MM.1S (cell line): Measurements from ENCODE around the gene ZBTB44.

ENCODE experiments used
- DNase-seq: peaks from one replicate; pipeline ENCODE4 v3.0.0-alpha.2; 2015
- H2AFZ ChIP-seq: fragments of 300-600 bp; sonication (generic); 2 replicates; pipeline ENCODE4 v1.6.0; 2016; ENCODE audit warnings: antibody characterized with exemption, low read length
- H3F3A ChIP-seq: fragments of 300-600 bp; sonication (generic); 2 replicates; pipeline ENCODE4 v1.6.1; 2016; ENCODE audit warnings: mild to moderate bottlenecking, antibody characterized with exemption, low read length, moderate library complexity, mixed read lengths; ENCODE audit not compliant: insufficient read depth
- H3K27ac ChIP-seq: fragments of 300-600 bp; sonication (generic); 2 replicates; pipeline ENCODE4 v1.5.1; 2016; ENCODE audit warnings: mild to moderate bottlenecking, low read length
- H3K27me3 ChIP-seq: fragments of 300-600 bp; sonication (generic); replicated peaks from 2 replicates; pipeline ENCODE4 v1.6.0; 2016; ENCODE audit warnings: low read length; ENCODE audit not compliant: insufficient read depth
- H3K36me3 ChIP-seq: fragments of 300-600 bp; sonication (generic); replicated peaks from 2 replicates; pipeline ENCODE4 v1.6.1; 2016; ENCODE audit warnings: mild to moderate bottlenecking, low read length, mixed read lengths; ENCODE audit not compliant: insufficient read depth
- H3K4me1 ChIP-seq: fragments of 300-600 bp; sonication (generic); 2 replicates; pipeline ENCODE4 v1.6.1; 2016; ENCODE audit warnings: low read length, mixed read lengths
- H3K4me2 ChIP-seq: fragments of 300-600 bp; sonication (generic); 2 replicates; pipeline ENCODE4 v1.6.0; 2016; ENCODE audit warnings: low read depth, low read length
- H3K4me3 ChIP-seq: fragments of 300-600 bp; sonication (generic); 2 replicates; pipeline ENCODE4 v1.5.1; 2016; ENCODE audit warnings: low read length, mixed read lengths
- H3K79me2 ChIP-seq: fragments of 300-600 bp; sonication (generic); 2 replicates; pipeline ENCODE4 v1.6.1; 2016; ENCODE audit warnings: mixed run types, low read length, mixed read lengths
- H3K9ac ChIP-seq: fragments of 300-600 bp; sonication (generic); 2 replicates; pipeline ENCODE4 v1.6.1; 2016; ENCODE audit warnings: low read length, mixed read lengths
- H3K9me2 ChIP-seq: fragments of 300-600 bp; sonication (generic); replicated peaks from 2 replicates; pipeline ENCODE4 v1.6.1; 2016; ENCODE audit warnings: mild to moderate bottlenecking, low read length, mixed read lengths; ENCODE audit not compliant: insufficient read depth
- H3K9me3 ChIP-seq: fragments of 300-600 bp; sonication (generic); replicated peaks from 2 replicates; pipeline ENCODE4 v1.6.1; 2016; ENCODE audit warnings: mild to moderate bottlenecking, low read length, mixed read lengths; ENCODE audit not compliant: insufficient read depth
- H4K20me1 ChIP-seq: fragments of 300-600 bp; sonication (generic); 2 replicates; pipeline ENCODE4 v1.6.1; 2016; ENCODE audit warnings: mild to moderate bottlenecking, low read length, moderate library complexity, mixed read lengths; ENCODE audit not compliant: insufficient read depth
- EZH2 ChIP-seq: fragments of 300-600 bp; sonication (generic); optimal IDR thresholded peaks from 2 replicates; pipeline ENCODE3; 2017; ENCODE audit warnings: low read depth, mild to moderate bottlenecking, antibody characterized with exemption, low read length, mixed read lengths
- EZH2phosphoT487 ChIP-seq: fragments of 300-600 bp; sonication (generic); IDR thresholded peaks from 2 replicates; pipeline ENCODE4 v1.6.1; 2018; ENCODE audit warnings: antibody characterized with exemption, low read length
- TF ChIP-seq, protein P1 (sequence below): fragments of 300-600 bp; sonication (generic); IDR thresholded peaks from 2 replicates; pipeline ENCODE4 v1.5.1; 2016; ENCODE audit warnings: antibody characterized with exemption, low read length, mixed read lengths

The ZBTB44 gene

GRCh38 chr11:130300567-130300966 lies 14.2 kb downstream of the ZBTB44 start:
- Histone ChIP-seq H4K20me1 (no peaks in the 10 kb centered on the region), H3K9ac (no peak overlapping the region), H3K9me3 (no peaks in the 10 kb centered on the region), H3K36me3 (no peaks in the 10 kb centered on the region; the same call in 1 of the 2 replicates), H3F3A (0 out of 2 replicates have a peak, but pooled peaks cover 7% of the 10 kb centered on the region), H2AFZ (no peak overlapping the region), H3K9me2 (no peaks in the 10 kb centered on the region), H3K79me2 (peaks cover 90% of the 10 kb centered on the region), H3K27ac (peak overlapping the region; percentile 43; the same call in 1 of the 2 replicates), H3K4me3 (no peak overlapping the region), H3K4me2 (peak overlapping the region; percentile 11; the same call in 1 of the 2 replicates), H3K27me3 (no peaks in the 10 kb centered on the region), H3K4me1 (peaks cover 15% of the 10 kb centered on the region; the same call in 1 of the 2 replicates)
- peak; percentile 15 for DNase-seq
- no peak for TF ChIP-seq EZH2phosphoT487
- TF ChIP-seq, protein P1, sequence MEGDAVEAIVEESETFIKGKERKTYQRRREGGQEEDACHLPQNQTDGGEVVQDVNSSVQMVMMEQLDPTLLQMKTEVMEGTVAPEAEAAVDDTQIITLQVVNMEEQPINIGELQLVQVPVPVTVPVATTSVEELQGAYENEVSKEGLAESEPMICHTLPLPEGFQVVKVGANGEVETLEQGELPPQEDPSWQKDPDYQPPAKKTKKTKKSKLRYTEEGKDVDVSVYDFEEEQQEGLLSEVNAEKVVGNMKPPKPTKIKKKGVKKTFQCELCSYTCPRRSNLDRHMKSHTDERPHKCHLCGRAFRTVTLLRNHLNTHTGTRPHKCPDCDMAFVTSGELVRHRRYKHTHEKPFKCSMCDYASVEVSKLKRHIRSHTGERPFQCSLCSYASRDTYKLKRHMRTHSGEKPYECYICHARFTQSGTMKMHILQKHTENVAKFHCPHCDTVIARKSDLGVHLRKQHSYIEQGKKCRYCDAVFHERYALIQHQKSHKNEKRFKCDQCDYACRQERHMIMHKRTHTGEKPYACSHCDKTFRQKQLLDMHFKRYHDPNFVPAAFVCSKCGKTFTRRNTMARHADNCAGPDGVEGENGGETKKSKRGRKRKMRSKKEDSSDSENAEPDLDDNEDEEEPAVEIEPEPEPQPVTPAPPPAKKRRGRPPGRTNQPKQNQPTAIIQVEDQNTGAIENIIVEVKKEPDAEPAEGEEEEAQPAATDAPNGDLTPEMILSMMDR: no peak

GRCh38 chr11:130299978-130300377 lies 14.7 kb downstream of the ZBTB44 start:
- peaks cover 86% of the 10 kb centered on the region for H3K79me2 ChIP-seq
- H3K27me3 ChIP-seq: no peaks in the 10 kb centered on the region
- H3K36me3 ChIP-seq: no peaks in the 10 kb centered on the region; the same call in 1 of the 2 replicates
- H3K9ac ChIP-seq: no peak overlapping the region
- H4K20me1 ChIP-seq: no peaks in the 10 kb centered on the region
- H3K4me3 ChIP-seq: no peak overlapping the region
- no peaks in the 10 kb centered on the region for H3K9me3 ChIP-seq
- H3K4me2 ChIP-seq: peak overlapping the region; percentile 11; the same call in 1 of the 2 replicates
- no peaks in the 10 kb centered on the region for H3K9me2 ChIP-seq
- no peak overlapping the region for H2AFZ ChIP-seq
- peaks cover 15% of the 10 kb centered on the region; the same call in 1 of the 2 replicates for H3K4me1 ChIP-seq
- peak overlapping the region; percentile 43; the same call in 1 of the 2 replicates for H3K27ac ChIP-seq
- DNase-seq: no peak
- TF ChIP-seq EZH2 (no peak), EZH2phosphoT487 (no peak)
- TF ChIP-seq, protein P1: no peak
- 0 out of 2 replicates have a peak, but pooled peaks cover 7% of the 10 kb centered on the region for H3F3A ChIP-seq

DNA sequence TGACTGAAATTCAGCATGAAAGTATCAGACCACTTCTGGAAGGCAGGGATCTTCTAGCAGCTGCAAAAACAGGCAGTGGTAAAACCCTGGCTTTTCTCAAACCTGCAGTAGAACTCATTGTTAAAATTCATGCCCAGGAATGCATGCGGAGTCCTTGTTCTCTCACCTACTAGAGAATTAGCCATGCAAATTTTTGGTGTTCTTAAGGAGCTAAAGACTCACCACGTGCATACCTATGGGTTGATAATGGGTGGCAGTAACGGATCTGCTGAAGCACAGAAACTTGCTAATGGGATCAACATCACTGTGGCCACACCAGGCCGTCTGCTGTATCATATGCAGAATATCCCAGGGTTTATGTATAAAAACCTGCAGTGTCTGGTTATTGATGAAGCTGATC lies 19.1 kb downstream of the ZBTB44 start:
- no peaks in the 10 kb centered on the region for H3K36me3 ChIP-seq
- no peaks in the 10 kb centered on the region for H3K9me3 ChIP-seq
- H3K79me2 ChIP-seq: peaks cover 61% of the 10 kb centered on the region
- H4K20me1 ChIP-seq: no peaks in the 10 kb centered on the region
- no peak for DNase-seq
- no peaks in the 10 kb centered on the region for H3K9me2 ChIP-seq
- no peak overlapping the region for H3K9ac ChIP-seq
- peaks cover 6% of the 10 kb centered on the region; the same call in 1 of the 2 replicates for H3K4me1 ChIP-seq
- H3K27ac ChIP-seq: no peak overlapping the region
- TF ChIP-seq EZH2phosphoT487: no peak
- TF ChIP-seq EZH2: no peak
- TF ChIP-seq, protein P1: no peak
- H3K27me3 ChIP-seq: no peaks in the 10 kb centered on the region
- H3K4me3 ChIP-seq: no peak overlapping the region
- H3K4me2 ChIP-seq: no peak overlapping the region
- no peak overlapping the region for H2AFZ ChIP-seq
- 0 out of 2 replicates have a peak, but pooled peaks cover 2% of the 10 kb centered on the region for H3F3A ChIP-seq
